ENCODE data around the gene PARD3B. TPM values are rescaled to one million over a fixed set of nuclear protein-coding genes. Genes with fewer than 3 reads are reported as not detected.

PARD3B gene
- total RNA-seq, 1 experiment from 2014 or later = 6.4 TPM

DNA sequence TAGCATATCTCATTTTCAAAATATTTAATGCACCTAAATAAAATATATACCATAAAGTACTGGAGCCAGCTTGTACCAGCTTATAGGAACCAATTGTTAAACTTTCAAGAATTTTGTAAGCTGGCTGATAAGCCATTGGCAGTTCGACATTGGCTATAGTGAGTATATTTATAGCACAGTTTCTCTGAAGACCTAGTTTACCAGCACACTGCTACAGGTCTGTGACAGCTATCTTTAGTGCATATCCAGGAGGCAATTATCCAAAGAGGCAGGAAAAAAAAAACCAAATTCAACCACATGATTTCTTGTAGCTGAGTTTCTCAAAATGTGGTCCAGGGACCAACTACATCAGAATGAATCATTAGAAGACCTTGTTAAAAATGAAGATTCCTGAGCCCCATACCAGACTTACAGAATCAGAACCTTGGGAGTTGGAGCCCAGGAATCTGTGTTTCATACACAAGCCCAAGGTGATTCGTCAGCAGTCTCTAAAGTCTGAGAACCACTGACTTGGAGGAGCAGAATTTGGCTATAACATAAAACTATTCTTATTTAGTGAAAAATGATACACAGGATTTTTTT is 858.1 kb downstream of the PARD3B start:
- H3K4me1 Mint-ChIP-seq = no peaks in the 10 kb centered on the region
- H3K4me2 ChIP-seq (ENCODE audit: insufficient read depth, insufficient read length, low read length) = no peak overlapping the region
- H3K27me3 ChIP-seq (ENCODE audit: insufficient read depth, low read length) = no peaks in the 10 kb centered on the region
- no peaks in the 10 kb centered on the region for H3K9me3 Mint-ChIP-seq
- TF ChIP-seq, protein P1, sequence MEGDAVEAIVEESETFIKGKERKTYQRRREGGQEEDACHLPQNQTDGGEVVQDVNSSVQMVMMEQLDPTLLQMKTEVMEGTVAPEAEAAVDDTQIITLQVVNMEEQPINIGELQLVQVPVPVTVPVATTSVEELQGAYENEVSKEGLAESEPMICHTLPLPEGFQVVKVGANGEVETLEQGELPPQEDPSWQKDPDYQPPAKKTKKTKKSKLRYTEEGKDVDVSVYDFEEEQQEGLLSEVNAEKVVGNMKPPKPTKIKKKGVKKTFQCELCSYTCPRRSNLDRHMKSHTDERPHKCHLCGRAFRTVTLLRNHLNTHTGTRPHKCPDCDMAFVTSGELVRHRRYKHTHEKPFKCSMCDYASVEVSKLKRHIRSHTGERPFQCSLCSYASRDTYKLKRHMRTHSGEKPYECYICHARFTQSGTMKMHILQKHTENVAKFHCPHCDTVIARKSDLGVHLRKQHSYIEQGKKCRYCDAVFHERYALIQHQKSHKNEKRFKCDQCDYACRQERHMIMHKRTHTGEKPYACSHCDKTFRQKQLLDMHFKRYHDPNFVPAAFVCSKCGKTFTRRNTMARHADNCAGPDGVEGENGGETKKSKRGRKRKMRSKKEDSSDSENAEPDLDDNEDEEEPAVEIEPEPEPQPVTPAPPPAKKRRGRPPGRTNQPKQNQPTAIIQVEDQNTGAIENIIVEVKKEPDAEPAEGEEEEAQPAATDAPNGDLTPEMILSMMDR (conservative IDR thresholded peaks at IDR 0.05) = no peak
- no peak for DNase-seq
- no peak overlapping the region for H2BK15ac ChIP-seq (ENCODE audit: low read depth, low read length)
- no peak overlapping the region for H3K27ac ChIP-seq (ENCODE audit: insufficient read length, low read depth, low read length)
- H3K4me1 ChIP-seq (ENCODE audit: insufficient read depth, low read length) = no peaks in the 10 kb centered on the region
- H3T11ph ChIP-seq (ENCODE audit: low read length) = no peak overlapping the region
- H4K20me1 ChIP-seq (ENCODE audit: control insufficient read depth, insufficient read depth, insufficient read length) = no peaks in the 10 kb centered on the region
- no CpG with 5 or more reads among the region's 2 CpGs for WGBS (ENCODE audit: extremely low coverage, insufficient read length, low lambda C conversion rate)
- H3K56ac ChIP-seq (ENCODE audit: insufficient read length, low read depth, low read length) = no peak overlapping the region
- H4K8ac ChIP-seq (replicated peaks; ENCODE audit: insufficient read length, low read depth, low read length) = no peak overlapping the region
- H4K5ac ChIP-seq (ENCODE audit: insufficient read length, low read depth, low read length) = no peak overlapping the region
- H3K79me2 ChIP-seq (ENCODE audit: insufficient read depth, low read length) = no peaks in the 10 kb centered on the region
- H2BK12ac ChIP-seq (ENCODE audit: insufficient read length, low read depth, low read length) = no peak overlapping the region
- no peak overlapping the region for H3K4me3 Mint-ChIP-seq
- H3K18ac ChIP-seq (ENCODE audit: insufficient read length, low read depth, low read length) = no peak overlapping the region
- no peak overlapping the region for H3K14ac ChIP-seq (ENCODE audit: insufficient read depth, low read length)
- no peaks in the 10 kb centered on the region; a peak in 1 of 7 replicates for H3K36me3 Mint-ChIP-seq (ENCODE audit: insufficient read depth in 1 of 3, low read depth in 3 of 3)
- H2AFZ ChIP-seq (ENCODE audit: low read length) = no peak overlapping the region
- no peak overlapping the region for H2BK120ac ChIP-seq (ENCODE audit: low read depth, low read length, poor library complexity, severe bottlenecking)
- H2BK20ac ChIP-seq (ENCODE audit: low read depth, low read length, poor library complexity, severe bottlenecking) = no peak overlapping the region
- no peaks in the 10 kb centered on the region for H3K79me1 ChIP-seq (ENCODE audit: insufficient read depth, low read depth, low read length, poor library complexity, severe bottlenecking)
- H3K23me2 ChIP-seq (ENCODE audit: insufficient read length, low read depth, low read length, poor library complexity, severe bottlenecking) = no peaks in the 10 kb centered on the region
- H3K27me3 Mint-ChIP-seq (ENCODE audit: low read depth) = no peaks in the 10 kb centered on the region
- H2AK5ac ChIP-seq (ENCODE audit: insufficient read length, low read length) = no peak overlapping the region
- H3K9ac ChIP-seq (ENCODE audit: extremely low read depth, insufficient read length, low read length) = no peak overlapping the region
- H3K9me3 ChIP-seq (ENCODE audit: control insufficient read depth, low read depth, low read length) = no peaks in the 10 kb centered on the region
- no peak overlapping the region for H3K4ac ChIP-seq (ENCODE audit: low read depth, low read length)
- H3K27ac Mint-ChIP-seq = no peak overlapping the region
- no peak overlapping the region for H3K23ac ChIP-seq (ENCODE audit: insufficient read length, low read depth, low read length)
- no peak overlapping the region for H4K91ac ChIP-seq (ENCODE audit: insufficient read length, low read depth, low read length)
- H2BK5ac ChIP-seq (ENCODE audit: insufficient read length, low read length) = no peak overlapping the region

Data from H9 (cell line).